Rectal smooth muscle tissue (tissue), 1 donor: ENCODE results near the gene XBP1.
"Not testable (repeated sequence)": the region's sequence is repeated elsewhere in the genome, so short reads cannot be mapped to it uniquely, and the experiment has no call there.

Source experiments
- H3K27ac ChIP-seq: one replicate; pipeline ENCODE4 v1.7.0; 2013; ENCODE audit warnings: low read depth, low read length, inconsistent platforms
- H3K27me3 ChIP-seq: one replicate; pipeline ENCODE4 v1.7.0; 2013; ENCODE audit warnings: low read length; ENCODE audit not compliant: control insufficient read depth, insufficient read depth
- H3K36me3 ChIP-seq: one replicate; pipeline ENCODE4 v1.7.0; 2013; ENCODE audit warnings: low read length; ENCODE audit not compliant: control insufficient read depth, insufficient read depth
- H3K4me1 ChIP-seq: one replicate; pipeline ENCODE4 v1.7.0; 2013; ENCODE audit warnings: low read length; ENCODE audit not compliant: control insufficient read depth, insufficient read depth
- H3K4me3 ChIP-seq: one replicate; pipeline ENCODE4 v1.7.0; 2013; ENCODE audit warnings: low read length
- H3K9ac ChIP-seq: one replicate; pipeline ENCODE4 v1.7.0; 2013; ENCODE audit warnings: low read length

Gene XBP1

DNA sequence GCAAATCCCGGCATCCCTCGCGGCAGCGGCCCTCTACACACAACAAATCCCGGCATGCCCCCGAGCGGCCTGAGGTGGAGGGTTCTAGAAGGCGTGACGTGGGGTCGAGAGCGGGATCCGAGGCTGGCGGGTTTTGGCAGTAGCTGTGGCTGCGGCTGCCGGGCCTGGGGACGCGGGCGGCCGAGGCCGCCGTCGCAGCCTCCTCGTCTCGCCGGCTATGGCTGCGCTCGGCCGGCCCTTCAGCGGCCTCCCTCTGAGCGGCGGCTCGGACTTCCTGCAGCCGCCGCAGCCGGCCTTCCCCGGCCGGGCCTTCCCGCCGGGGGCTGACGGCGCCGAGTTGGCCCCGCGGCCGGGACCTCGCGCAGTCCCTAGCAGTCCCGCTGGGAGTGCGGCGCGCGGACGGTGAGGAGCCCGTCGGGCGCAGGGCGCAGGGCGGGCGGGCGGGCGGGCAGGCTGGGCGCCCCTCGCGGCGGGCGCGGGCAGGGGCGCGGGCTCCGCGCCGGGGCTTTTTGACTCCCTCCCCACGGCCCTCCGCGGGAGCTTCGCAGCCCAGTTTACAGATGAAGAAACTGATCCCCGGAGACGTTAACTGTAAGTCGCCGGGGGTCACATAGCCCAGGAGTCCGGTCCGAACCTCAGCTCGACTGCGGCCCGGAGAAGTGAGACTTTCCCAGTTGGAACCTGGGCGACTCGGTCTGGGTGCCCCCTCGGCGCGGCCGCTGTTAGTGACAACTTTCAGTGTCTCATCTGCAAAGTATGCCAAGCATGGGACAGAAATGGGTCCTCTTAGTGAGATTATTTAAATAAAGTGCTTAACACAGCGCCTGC lies 27.5 kb downstream of the XBP1 start, which contains the start of gene CCDC117:
CCDC117 (plus strand) TSS at position 63 of the 828 bp plus-strand sequence; CDS start at position 218, 155 bp downstream.
- peak within 1 kb of the TSS; percentile 93 for H3K27ac ChIP-seq

DNA sequence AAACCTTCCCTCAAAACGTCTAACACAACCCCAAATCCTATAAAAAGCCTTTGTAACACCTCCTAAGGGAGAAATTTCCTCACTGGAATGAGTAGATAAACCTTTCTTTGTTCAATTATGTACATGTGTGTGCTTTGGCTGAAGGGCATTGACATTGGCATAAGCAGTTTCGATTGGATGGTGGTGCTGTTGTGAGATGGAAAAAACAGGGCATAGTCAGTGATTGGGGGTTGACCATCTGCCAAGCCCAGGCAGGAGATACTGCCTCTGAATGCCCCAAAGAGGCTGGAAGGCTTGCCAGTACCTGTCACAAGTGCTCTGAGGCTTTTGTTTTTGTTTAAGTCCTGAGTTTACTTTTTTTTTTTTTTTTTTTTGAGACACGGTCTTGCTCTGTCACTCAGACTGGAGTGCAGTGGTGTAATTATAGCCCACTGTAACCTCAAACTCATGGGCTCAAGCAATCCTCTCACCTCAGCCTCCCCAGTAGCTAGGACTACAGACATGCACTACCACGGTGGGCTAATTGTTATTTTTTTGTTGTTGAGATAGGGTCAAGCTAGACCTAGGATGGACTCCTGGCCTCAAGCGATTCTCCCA lies 29.1 kb downstream of the XBP1 start:
- Histone ChIP-seq H3K27ac (no peak overlapping the region), H3K4me1 (peaks cover 3% of the 10 kb centered on the region), H3K27me3 (no peaks in the 10 kb centered on the region), H3K4me3 (no peak overlapping the region), H3K9ac (no peak overlapping the region), H3K36me3 (peaks cover 2% of the 10 kb centered on the region)

More for the DNA sequence above, 27.5 kb downstream of the XBP1 start, which contains the start of gene CCDC117:
- Histone ChIP-seq H3K9ac (peak within 1 kb of the TSS; percentile 69), H3K36me3 (peaks cover 2% of the 10 kb centered on the region), H3K4me1 (peaks cover 3% of the 10 kb centered on the region), H3K27me3 (no peaks in the 10 kb centered on the region), H3K4me3 (peak within 1 kb of the TSS; percentile 80)

DNA sequence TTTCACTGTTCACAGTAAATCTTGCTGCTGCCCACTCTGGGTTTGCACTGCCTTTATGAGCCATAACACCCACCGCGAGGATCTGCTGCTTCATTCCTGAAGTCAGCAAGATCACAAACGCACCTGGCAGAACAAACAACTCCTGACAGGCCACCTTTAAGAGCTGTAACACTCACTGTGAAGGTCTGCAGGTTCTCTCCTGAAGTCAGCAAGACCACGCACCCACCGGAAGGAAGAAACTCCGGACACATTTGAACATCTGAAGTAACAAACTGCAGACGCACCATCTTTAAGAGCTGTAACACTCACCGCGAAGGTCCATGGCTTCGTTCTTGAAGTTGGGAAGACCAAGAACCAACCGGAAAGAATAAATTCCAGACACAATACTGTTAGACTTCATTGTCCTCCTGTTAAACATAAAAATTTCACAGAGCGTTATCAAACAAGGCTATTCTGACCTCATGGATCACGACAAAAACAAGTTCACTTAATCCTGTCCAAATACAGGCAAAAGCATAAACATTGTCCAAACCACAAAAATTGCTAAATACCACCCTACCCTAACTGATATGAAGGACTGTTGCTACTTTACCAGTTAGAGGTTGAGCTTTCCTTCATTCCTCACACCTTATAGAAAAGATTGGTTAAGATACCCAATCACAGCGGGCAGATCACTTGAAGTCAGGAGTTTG lies 30.8 kb downstream of the XBP1 start:
- Histone ChIP-seq H3K27ac (no peak overlapping the region), H3K4me1 (no peaks in the 10 kb centered on the region), H3K9ac (no peak overlapping the region), H3K27me3 (no peaks in the 10 kb centered on the region), H3K36me3 (no peaks in the 10 kb centered on the region), H3K4me3 (no peak overlapping the region)

GRCh38 chr22:28768701-28769393 lies 31.5 kb downstream of the XBP1 start:
- Histone ChIP-seq H3K9ac (no peak overlapping the region), H3K4me3 (no peak overlapping the region), H3K36me3 (no peaks in the 10 kb centered on the region), H3K27ac (no peak overlapping the region), H3K27me3 (no peaks in the 10 kb centered on the region), H3K4me1 (no peaks in the 10 kb centered on the region)

GRCh38 chr22:28766628-28767027 lies 33.7 kb downstream of the XBP1 start:
- Histone ChIP-seq H3K4me3 (no peak overlapping the region), H3K27me3 (no peaks in the 10 kb centered on the region), H3K9ac (no peak overlapping the region)

GRCh38 chr22:28762000-28762399 lies 38.4 kb downstream of the XBP1 start:
- not testable (repeated sequence) for H3K4me1 ChIP-seq, H3K9ac ChIP-seq, H3K27me3 ChIP-seq, H3K36me3 ChIP-seq, H3K4me3 ChIP-seq, H3K27ac ChIP-seq

More at GRCh38 chr22:28766628-28767027, 33.7 kb downstream of the XBP1 start:
- H3K27ac ChIP-seq: no peak overlapping the region
- H3K36me3 ChIP-seq: no peaks in the 10 kb centered on the region
- no peaks in the 10 kb centered on the region for H3K4me1 ChIP-seq

- Histone ChIP-seq H3K4me3 (no peak overlapping the region), H3K27me3 (no peaks in the 10 kb centered on the region)
Observed at GRCh38 chr22:28761449-28761755, 39.0 kb downstream of the XBP1 start.

DNA sequence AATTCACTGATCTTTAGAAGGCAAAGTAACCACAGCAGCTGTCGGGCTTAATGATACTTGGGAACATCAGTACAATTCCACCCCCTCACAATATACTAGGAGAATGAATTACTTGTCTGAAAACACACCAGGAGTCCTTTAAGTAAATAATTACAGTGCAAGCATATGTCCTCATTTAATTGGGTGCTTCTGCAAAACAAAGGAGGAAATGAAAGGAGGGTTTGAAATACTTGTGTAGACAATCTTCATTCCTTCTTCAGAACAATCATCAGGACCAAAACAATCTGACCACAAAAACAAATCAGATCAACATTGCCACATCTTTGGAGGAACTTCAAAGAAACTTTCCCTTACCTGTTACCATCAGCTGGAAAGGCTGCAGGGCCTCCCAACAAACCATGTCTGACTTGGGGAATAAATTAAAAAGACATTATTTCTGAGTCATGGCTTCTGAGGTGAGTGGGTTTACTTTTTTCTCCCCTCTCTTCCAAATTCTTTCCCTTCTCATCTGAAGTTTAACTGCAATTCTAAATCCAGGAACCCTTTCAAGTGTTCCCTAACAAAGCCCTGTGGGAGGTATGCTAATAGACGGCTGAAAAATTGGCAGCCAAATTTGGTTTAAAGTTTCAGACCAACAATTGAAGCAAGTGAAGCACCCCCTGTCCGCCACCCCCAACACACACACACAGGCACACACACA lies 40.4 kb downstream of the XBP1 start:
- Histone ChIP-seq H3K4me3 (no peak overlapping the region), H3K27ac (no peak overlapping the region), H3K4me1 (no peaks in the 10 kb centered on the region), H3K27me3 (no peaks in the 10 kb centered on the region), H3K9ac (no peak overlapping the region), H3K36me3 (no peaks in the 10 kb centered on the region)

More at GRCh38 chr22:28761449-28761755, 39.0 kb downstream of the XBP1 start:
- H3K9ac ChIP-seq: no peak overlapping the region
- H3K27ac ChIP-seq: no peak overlapping the region
- H3K4me1 ChIP-seq: no peaks in the 10 kb centered on the region
- no peaks in the 10 kb centered on the region for H3K36me3 ChIP-seq

DNA sequence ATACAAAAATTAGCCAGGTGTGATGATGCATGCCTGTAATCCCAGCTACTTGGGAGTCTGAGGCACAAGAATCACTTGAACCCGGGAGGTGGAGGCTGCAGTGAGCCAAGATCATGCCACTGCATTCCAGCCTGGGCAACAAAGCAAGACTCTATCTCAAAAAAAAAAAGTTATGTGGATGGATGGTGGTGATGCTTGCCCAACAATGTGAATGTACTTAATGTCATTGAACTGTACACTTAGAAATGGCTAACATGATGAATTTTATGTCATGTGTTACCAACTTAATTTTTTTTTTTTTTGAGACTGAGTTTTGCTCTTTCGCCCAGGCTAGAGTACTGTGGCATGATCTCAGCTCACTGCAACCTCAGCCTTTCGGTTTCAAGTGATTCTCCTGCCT lies 45.9 kb downstream of the XBP1 start:
- not testable (repeated sequence) for H3K27ac ChIP-seq, H3K4me3 ChIP-seq, H3K4me1 ChIP-seq, H3K36me3 ChIP-seq, H3K9ac ChIP-seq, H3K27me3 ChIP-seq

GRCh38 chr22:28750471-28750881 lies 49.9 kb downstream of the XBP1 start:
- H3K4me3 ChIP-seq: no peak overlapping the region
- no peak overlapping the region for H3K9ac ChIP-seq
- no peaks in the 10 kb centered on the region for H3K27me3 ChIP-seq
- H3K27ac ChIP-seq: no peak overlapping the region
- no peaks in the 10 kb centered on the region for H3K4me1 ChIP-seq
- H3K36me3 ChIP-seq: peaks cover 5% of the 10 kb centered on the region
